ENCODE measurements around the gene REN. TPM values are rescaled to one million over a fixed set of nuclear protein-coding genes. Genes with fewer than 3 reads are reported as not detected.

The REN gene
- total RNA-seq, 1 donor from 2014 or later = not detected

GRCh38 chr1:204116539-204116938 is 49.6 kb downstream of the REN start:
- no peak for DNase-seq (ENCODE audit: low spot score, unreplicated experiment)
- Mint-ChIP-seq H3K4me1 (ENCODE audit: low read depth) (peaks cover 2% of the 10 kb centered on the region), H3K27ac (no peak overlapping the region), H3K4me3 (ENCODE audit: low read depth) (no peak overlapping the region), H3K9me3 (ENCODE audit: low read depth) (no peaks in the 10 kb centered on the region), H3K36me3 (ENCODE audit: insufficient read depth) (peaks cover 8% of the 10 kb centered on the region), H3K27me3 (no peaks in the 10 kb centered on the region)
- TF ChIP-seq CTCF (IDR thresholded peaks at IDR 0.05; ENCODE audit: unreplicated experiment) = no peak

GRCh38 chr1:204115116-204115515 is 51.0 kb downstream of the REN start:
- Mint-ChIP-seq H3K27me3 (no peaks in the 10 kb centered on the region), H3K4me3 (ENCODE audit: low read depth) (no peak overlapping the region), H3K9me3 (ENCODE audit: low read depth) (no peaks in the 10 kb centered on the region), H3K27ac (peak overlapping the region; percentile 37), H3K4me1 (ENCODE audit: low read depth) (peaks cover 2% of the 10 kb centered on the region), H3K36me3 (ENCODE audit: insufficient read depth) (peaks cover 6% of the 10 kb centered on the region)
- no peak for DNase-seq (ENCODE audit: low spot score, unreplicated experiment)
- TF ChIP-seq CTCF (IDR thresholded peaks at IDR 0.05; ENCODE audit: unreplicated experiment) = no peak

GRCh38 chr1:204114606-204115005 is 51.5 kb downstream of the REN start:
- no peak for DNase-seq (ENCODE audit: low spot score, unreplicated experiment)
- Mint-ChIP-seq H3K27me3 (no peaks in the 10 kb centered on the region), H3K9me3 (ENCODE audit: low read depth) (no peaks in the 10 kb centered on the region), H3K4me1 (ENCODE audit: low read depth) (peaks cover 2% of the 10 kb centered on the region), H3K36me3 (ENCODE audit: insufficient read depth) (peaks cover 6% of the 10 kb centered on the region), H3K27ac (no peak overlapping the region), H3K4me3 (ENCODE audit: low read depth) (no peak overlapping the region)
- TF ChIP-seq CTCF (IDR thresholded peaks at IDR 0.05; ENCODE audit: unreplicated experiment) = no peak

GRCh38 chr1:204113896-204114295 is 52.2 kb downstream of the REN start:
- no peak for DNase-seq (ENCODE audit: low spot score, unreplicated experiment)
- Mint-ChIP-seq H3K27ac (peak overlapping the region; percentile 68), H3K9me3 (ENCODE audit: low read depth) (no peaks in the 10 kb centered on the region), H3K4me3 (ENCODE audit: low read depth) (no peak overlapping the region), H3K4me1 (ENCODE audit: low read depth) (peaks cover 5% of the 10 kb centered on the region), H3K27me3 (no peaks in the 10 kb centered on the region), H3K36me3 (ENCODE audit: insufficient read depth) (peaks cover 6% of the 10 kb centered on the region)
- no peak for TF ChIP-seq CTCF (IDR thresholded peaks at IDR 0.05; ENCODE audit: unreplicated experiment)

- Mint-ChIP-seq H3K4me1 (ENCODE audit: low read depth) (peaks cover 13% of the 10 kb centered on the region), H3K27ac (peak overlapping the region; percentile 44), H3K27me3 (no peaks in the 10 kb centered on the region), H3K4me3 (ENCODE audit: low read depth) (no peak overlapping the region), H3K9me3 (ENCODE audit: low read depth) (no peaks in the 10 kb centered on the region), H3K36me3 (ENCODE audit: insufficient read depth) (peaks cover 4% of the 10 kb centered on the region)
- no peak for DNase-seq (ENCODE audit: low spot score, unreplicated experiment)
- TF ChIP-seq CTCF (IDR thresholded peaks at IDR 0.05; ENCODE audit: unreplicated experiment) = no peak
Observed at GRCh38 chr1:204112876-204113730, 53.0 kb downstream of the REN start.
